ENCODE data around the gene EVA1C. TPM values are rescaled to one million over a fixed set of nuclear protein-coding genes. Genes with fewer than 3 reads are reported as not detected.

Gene EVA1C
- total RNA-seq, 1 experiment from 2014 or later: 16.1 TPM

- Histone ChIP-seq H4K20me1 (ENCODE audit: low read length) (no peaks in the 10 kb centered on the region), H3K27ac (ENCODE audit: low read length) (no peak overlapping the region), H3K9me3 (ENCODE audit: low read length) (no peaks in the 10 kb centered on the region), H2AFZ (ENCODE audit: low read length) (no peak overlapping the region), H3K27me3 (ENCODE audit: low read length) (no peaks in the 10 kb centered on the region), H3K4me2 (ENCODE audit: low read length) (no peak overlapping the region), H3K79me2 (ENCODE audit: low read length) (no peaks in the 10 kb centered on the region), H3K4me3 (ENCODE audit: low read length) (no peak overlapping the region), H3K36me3 (ENCODE audit: low read depth, low read length) (peaks cover 4% of the 10 kb centered on the region; the same call in 1 of the 2 replicates), H3K9me2 (replicated peaks; ENCODE audit: low read length) (no peaks in the 10 kb centered on the region), H3K4me1 (ENCODE audit: insufficient read depth, low read length) (peaks cover 11% of the 10 kb centered on the region), H3K9ac (ENCODE audit: low read length) (no peak overlapping the region), H3F3A (ENCODE audit: low read length, unreplicated experiment) (no peaks in the 10 kb centered on the region)
- CTCF ChIA-PET: no interaction called here
- no peak for ATAC-seq
- no peak for TF ChIP-seq EZH2phosphoT487 (IDR thresholded peaks at IDR 0.05; ENCODE audit: borderline replicate concordance, low read length)
- no peak for TF ChIP-seq EZH2 (IDR thresholded peaks at IDR 0.05; ENCODE audit: low read length, unreplicated experiment)
- TF ChIP-seq, protein P1, sequence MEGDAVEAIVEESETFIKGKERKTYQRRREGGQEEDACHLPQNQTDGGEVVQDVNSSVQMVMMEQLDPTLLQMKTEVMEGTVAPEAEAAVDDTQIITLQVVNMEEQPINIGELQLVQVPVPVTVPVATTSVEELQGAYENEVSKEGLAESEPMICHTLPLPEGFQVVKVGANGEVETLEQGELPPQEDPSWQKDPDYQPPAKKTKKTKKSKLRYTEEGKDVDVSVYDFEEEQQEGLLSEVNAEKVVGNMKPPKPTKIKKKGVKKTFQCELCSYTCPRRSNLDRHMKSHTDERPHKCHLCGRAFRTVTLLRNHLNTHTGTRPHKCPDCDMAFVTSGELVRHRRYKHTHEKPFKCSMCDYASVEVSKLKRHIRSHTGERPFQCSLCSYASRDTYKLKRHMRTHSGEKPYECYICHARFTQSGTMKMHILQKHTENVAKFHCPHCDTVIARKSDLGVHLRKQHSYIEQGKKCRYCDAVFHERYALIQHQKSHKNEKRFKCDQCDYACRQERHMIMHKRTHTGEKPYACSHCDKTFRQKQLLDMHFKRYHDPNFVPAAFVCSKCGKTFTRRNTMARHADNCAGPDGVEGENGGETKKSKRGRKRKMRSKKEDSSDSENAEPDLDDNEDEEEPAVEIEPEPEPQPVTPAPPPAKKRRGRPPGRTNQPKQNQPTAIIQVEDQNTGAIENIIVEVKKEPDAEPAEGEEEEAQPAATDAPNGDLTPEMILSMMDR (conservative IDR thresholded peaks at IDR 0.05; ENCODE audit: low read depth, low read length): no peak
- BruUV-seq (replicated peaks): no TSS peak
- intact Hi-C loops (cut with micrococcal nuclease): no loop called here
- DNase-seq: no peak
- POLR2A ChIA-PET (ENCODE audit: unreplicated experiment): no interaction called here
Observed at GRCh38 chr21:32469628-32470027, 57.1 kb downstream of the EVA1C start.

DNA sequence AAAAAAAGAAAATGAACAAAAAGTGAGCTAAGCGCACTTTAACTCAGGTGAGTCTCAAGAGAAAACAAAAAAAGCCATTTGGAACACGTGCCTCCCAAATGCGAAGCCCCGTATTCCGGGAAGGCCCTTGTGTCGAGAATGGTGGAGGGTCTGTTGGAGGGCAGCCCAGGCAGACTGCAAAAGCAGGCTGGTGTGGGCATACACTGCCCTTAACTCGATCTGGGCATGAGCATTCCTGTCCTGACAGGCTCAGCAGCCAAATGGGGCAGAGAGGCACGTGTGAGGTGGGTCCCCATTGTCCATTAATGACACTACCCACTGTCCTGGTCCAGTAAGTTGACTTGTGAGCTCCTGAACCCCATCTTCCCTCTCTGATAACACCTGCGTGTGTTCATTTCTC lies 57.7 kb downstream of the EVA1C start:
- H3K9me2 ChIP-seq (replicated peaks; ENCODE audit: low read length): no peaks in the 10 kb centered on the region
- no peaks in the 10 kb centered on the region for H4K20me1 ChIP-seq (ENCODE audit: low read length)
- no peak overlapping the region for H3K4me3 ChIP-seq (ENCODE audit: low read length)
- H3K9ac ChIP-seq (ENCODE audit: low read length): no peak overlapping the region
- peaks cover 11% of the 10 kb centered on the region for H3K4me1 ChIP-seq (ENCODE audit: insufficient read depth, low read length)
- no peak for ATAC-seq
- no peak overlapping the region for H3K4me2 ChIP-seq (ENCODE audit: low read length)
- ChIA-PET POLR2A (ENCODE audit: unreplicated experiment) (no interaction called here), CTCF (no interaction called here)
- H3K27ac ChIP-seq (ENCODE audit: low read length): no peak overlapping the region
- intact Hi-C loops (cut with micrococcal nuclease): no loop called here
- no peaks in the 10 kb centered on the region for H3K79me2 ChIP-seq (ENCODE audit: low read length)
- no peak for DNase-seq
- no peak overlapping the region for H2AFZ ChIP-seq (ENCODE audit: low read length)
- H3F3A ChIP-seq (ENCODE audit: low read length, unreplicated experiment): no peaks in the 10 kb centered on the region
- no peak for TF ChIP-seq EZH2 (IDR thresholded peaks at IDR 0.05; ENCODE audit: low read length, unreplicated experiment)
- TF ChIP-seq EZH2phosphoT487 (IDR thresholded peaks at IDR 0.05; ENCODE audit: borderline replicate concordance, low read length): no peak
- TF ChIP-seq, protein P1 (conservative IDR thresholded peaks at IDR 0.05; ENCODE audit: low read depth, low read length): no peak
- H3K9me3 ChIP-seq (ENCODE audit: low read length): no peaks in the 10 kb centered on the region
- no peaks in the 10 kb centered on the region for H3K27me3 ChIP-seq (ENCODE audit: low read length)
- peaks cover under 1% of the 10 kb centered on the region; the same call in 1 of the 2 replicates for H3K36me3 ChIP-seq (ENCODE audit: low read depth, low read length)
- BruUV-seq (replicated peaks): no TSS peak

GRCh38 chr21:32472890-32473765 lies 60.6 kb downstream of the EVA1C start:
- no peak for ATAC-seq
- H3K4me1 ChIP-seq (ENCODE audit: insufficient read depth, low read length): peaks cover 22% of the 10 kb centered on the region
- no peak overlapping the region for H3K4me3 ChIP-seq (ENCODE audit: low read length)
- H3K9ac ChIP-seq (ENCODE audit: low read length): no peak overlapping the region
- H3K36me3 ChIP-seq (ENCODE audit: low read depth, low read length): no peaks in the 10 kb centered on the region; the same call in 1 of the 2 replicates
- H4K20me1 ChIP-seq (ENCODE audit: low read length): no peaks in the 10 kb centered on the region
- H3F3A ChIP-seq (ENCODE audit: low read length, unreplicated experiment): no peaks in the 10 kb centered on the region
- ChIA-PET CTCF (no interaction called here), POLR2A (ENCODE audit: unreplicated experiment) (no interaction called here)
- H3K9me2 ChIP-seq (replicated peaks; ENCODE audit: low read length): no peaks in the 10 kb centered on the region
- intact Hi-C loops (cut with micrococcal nuclease): no loop called here
- H3K4me2 ChIP-seq (ENCODE audit: low read length): no peak overlapping the region
- BruUV-seq (replicated peaks): no TSS peak
- no peaks in the 10 kb centered on the region for H3K79me2 ChIP-seq (ENCODE audit: low read length)
- TF ChIP-seq, protein P1 (conservative IDR thresholded peaks at IDR 0.05; ENCODE audit: low read depth, low read length): no peak
- no peak for TF ChIP-seq EZH2 (IDR thresholded peaks at IDR 0.05; ENCODE audit: low read length, unreplicated experiment)
- no peak for TF ChIP-seq EZH2phosphoT487 (IDR thresholded peaks at IDR 0.05; ENCODE audit: borderline replicate concordance, low read length)
- no peaks in the 10 kb centered on the region for H3K9me3 ChIP-seq (ENCODE audit: low read length)
- H3K27ac ChIP-seq (ENCODE audit: low read length): no peak overlapping the region
- H3K27me3 ChIP-seq (ENCODE audit: low read length): no peaks in the 10 kb centered on the region
- no peak overlapping the region for H2AFZ ChIP-seq (ENCODE audit: low read length)
- no peak for DNase-seq
